ENCODE measurements around the gene FOXL1. TPM values are rescaled to one million over a fixed set of nuclear protein-coding genes. Genes with fewer than 3 reads are reported as not detected.

FOXL1 gene
- total RNA-seq, 1 experiment from 2014 or later, result 7.5 TPM

- CTCF ChIA-PET, result interaction anchor here (1.2 to 1.7 kb wide), 4 partner anchors 304 to 507 kb away, joined by 4 to 7 read pairs (median 4); no protein-coding TSS in a partner anchor
- no peak for DNase-seq (ENCODE audit: low read depth, low spot score)
- Histone ChIP-seq H3K4me3 (replicated peaks in 1 of 2; ENCODE audit: low read depth in 1 of 2, low read length in 2 of 2) (no peak overlapping the region), H3K9ac (ENCODE audit: low read length) (no peak overlapping the region), H3K36me3 (ENCODE audit: control insufficient read depth in 1 of 2, insufficient read depth in 2 of 2, low read length in 2 of 2) (no peaks in the 10 kb centered on the region), H3K4me2 (ENCODE audit: low read length) (no peak overlapping the region), H4K20me1 (ENCODE audit: insufficient read depth) (no peaks in the 10 kb centered on the region), H3K27me3 (ENCODE audit: insufficient read depth, low read length) (0 out of 2 replicates have a peak, but pooled peaks cover 5% of the 10 kb centered on the region), H2AFZ (ENCODE audit: low read depth, low read length, poor library complexity, severe bottlenecking) (no peak overlapping the region), H3K9me3 (ENCODE audit: control insufficient read depth in 1 of 2, insufficient read depth in 1 of 2, low read depth in 1 of 2, low read length in 2 of 2) (no peaks in the 10 kb centered on the region), H3K79me2 (ENCODE audit: insufficient read depth, low read length) (no peaks in the 10 kb centered on the region), H3K9me2 (ENCODE audit: insufficient read depth) (no peaks in the 10 kb centered on the region), H3K4me1 (ENCODE audit: control insufficient read depth in 1 of 2, insufficient read depth in 2 of 2, low read length in 2 of 2) (no peaks in the 10 kb centered on the region), H3K27ac (ENCODE audit: low read depth, low read length) (no peak overlapping the region)
- TF ChIP-seq ELF1 (IDR thresholded peaks at IDR 0.05; ENCODE audit: borderline replicate concordance, low read depth) (no peak), EGR1 (IDR thresholded peaks at IDR 0.05; ENCODE audit: low read depth) (no peak), CEBPB (IDR thresholded peaks at IDR 0.05; ENCODE audit: low read depth) (no peak)
- POLR2A ChIA-PET, result interaction anchor here (0.7 kb wide), 1 partner anchor 16 kb away, joined by 3 read pairs; no protein-coding TSS in a partner anchor
- intact Hi-C loops (cut with micrococcal nuclease), result no loop called here
- RAD21 ChIA-PET (ENCODE audit: low non-redundant PET in 1 of 2, low total read pairs in 2 of 2, uncharacterized antibody in 2 of 2, unreplicated experiment in 2 of 2), result no interaction called here
- no peak for ATAC-seq
- no TSS peak for BruUV-seq (replicated peaks)
Measured at GRCh38 chr16:86569701-86570447, 8.5 kb upstream of the FOXL1 start.

- no TSS peak for BruUV-seq (replicated peaks)
- no peak overlapping the region for H2AFZ ChIP-seq (ENCODE audit: low read depth, low read length, poor library complexity, severe bottlenecking)
- ATAC-seq (no peak), DNase-seq (ENCODE audit: low read depth, low spot score) (no peak)
- H3K9me2 ChIP-seq (ENCODE audit: insufficient read depth), result no peaks in the 10 kb centered on the region
- intact Hi-C loops (cut with micrococcal nuclease), result no loop called here
- RAD21 ChIA-PET (ENCODE audit: low non-redundant PET in 1 of 2, low total read pairs in 2 of 2, uncharacterized antibody in 2 of 2, unreplicated experiment in 2 of 2), result no interaction called here
- no peak overlapping the region for H3K9ac ChIP-seq (ENCODE audit: low read length)
- H3K4me2 ChIP-seq (ENCODE audit: low read length), result no peak overlapping the region
- peaks cover 5 to 8% of the 10 kb centered on the region in 2 experiments; a peak in 3 of 4 replicates for H3K4me1 ChIP-seq (ENCODE audit: control insufficient read depth in 1 of 2, insufficient read depth in 2 of 2, low read length in 2 of 2)
- H3K27ac ChIP-seq (ENCODE audit: low read depth, low read length), result no peak overlapping the region
- H3K9me3 ChIP-seq (ENCODE audit: control insufficient read depth in 1 of 2, insufficient read depth in 1 of 2, low read depth in 1 of 2, low read length in 2 of 2), result no peaks in the 10 kb centered on the region
- H3K27me3 ChIP-seq (ENCODE audit: insufficient read depth, low read length), result 0 out of 2 replicates have a peak, but pooled peaks cover 5% of the 10 kb centered on the region
- no peak overlapping the region for H3K4me3 ChIP-seq (replicated peaks in 1 of 2; ENCODE audit: low read depth in 1 of 2, low read length in 2 of 2)
- POLR2A ChIA-PET, result interaction anchor here (0.7 kb wide), 1 partner anchor 17 kb away, joined by 3 read pairs; no protein-coding TSS in a partner anchor
- no peaks in the 10 kb centered on the region for H3K36me3 ChIP-seq (ENCODE audit: control insufficient read depth in 1 of 2, insufficient read depth in 2 of 2, low read length in 2 of 2)
- CTCF ChIA-PET, result interaction anchor here (1.2 to 1.7 kb wide), 4 partner anchors 189 to 506 kb away, joined by 4 to 7 read pairs (median 5); no protein-coding TSS in a partner anchor
- H4K20me1 ChIP-seq (ENCODE audit: insufficient read depth), result no peaks in the 10 kb centered on the region
- H3K79me2 ChIP-seq (ENCODE audit: insufficient read depth, low read length), result no peaks in the 10 kb centered on the region
- no peak for TF ChIP-seq ZNF274 (IDR thresholded peaks at IDR 0.05; ENCODE audit: low read depth, low read length)
- no peak for TF ChIP-seq ELF1 (IDR thresholded peaks at IDR 0.05; ENCODE audit: borderline replicate concordance, low read depth)
- no peak for TF ChIP-seq TCF7L2 (IDR thresholded peaks at IDR 0.05; ENCODE audit: borderline replicate concordance, extremely low read depth, insufficient read depth, insufficient read length)
- no peak for TF ChIP-seq EZH2phosphoT487 (IDR thresholded peaks at IDR 0.05; ENCODE audit: borderline replicate concordance)
- no peak for TF ChIP-seq EZH2 (IDR thresholded peaks at IDR 0.05)
- no peak for TF ChIP-seq SRF (IDR thresholded peaks at IDR 0.05; ENCODE audit: low read depth)
- TF ChIP-seq CBX3 (IDR thresholded peaks at IDR 0.05; ENCODE audit: low read depth), result no peak
- TF ChIP-seq CEBPB (IDR thresholded peaks at IDR 0.05; ENCODE audit: low read depth), result no peak
- TF ChIP-seq MAX (IDR thresholded peaks at IDR 0.05), result no peak
- no peak for TF ChIP-seq EGR1 (IDR thresholded peaks at IDR 0.05; ENCODE audit: low read depth)
- no peak for TF ChIP-seq ATF3 (IDR thresholded peaks at IDR 0.05)
- no peak for TF ChIP-seq POLR2A (IDR thresholded peaks at IDR 0.05; ENCODE audit: borderline replicate concordance, extremely low read depth, insufficient read depth, insufficient read length)
- TF ChIP-seq SIN3A (IDR thresholded peaks at IDR 0.05; ENCODE audit: low read depth), result no peak
- no peak for TF ChIP-seq ZFX (IDR thresholded peaks at IDR 0.05)
- TF ChIP-seq POLR2AphosphoS5 (IDR thresholded peaks at IDR 0.05; ENCODE audit: low read depth, low read length), result no peak
- TF ChIP-seq YY1 (IDR thresholded peaks at IDR 0.05; ENCODE audit: extremely low read depth, insufficient replicate concordance, low read depth, low read length), result no peak
Measured at GRCh38 chr16:86570558-86571529, 7.5 kb upstream of the FOXL1 start.

Measured in HCT116 (cell line).